HepG2 (cell line): ENCODE measurements around the gene STRIT1. TPM values are rescaled to one million over a fixed set of nuclear protein-coding genes. Genes with fewer than 3 reads are reported as not detected.

Experiments
- ATAC-seq: fragments of 200-7000 bp; cut with Tn5 transposase; 3 replicates; pipeline ENCODE4 v1.9.1; 2020; ENCODE audit warnings: mild to moderate bottlenecking, moderate library complexity
- BruUV-seq: library from RNA; stranded (reverse); fragments of 400-500 nt; replicated peaks from 2 replicates; lab custom pipeline; 2021; lab: Mats Ljungman, UMichigan
- CTCF ChIA-PET: fragments of 300-600 bp; formaldehyde crosslinking; extraction: SDS; loops from one replicate; lab custom pipeline; 2021; ENCODE audit warnings: low total read pairs, inconsistent platforms, low intra/inter-chr PET ratio; lab: Yijun Ruan, JAX
- POLR2A ChIA-PET: fragments of 350-600 bp; sonication (Branson Sonifier 250); formaldehyde crosslinking; loops from one replicate; lab custom pipeline; 2020; ENCODE audit warnings: antibody characterized with exemption, inconsistent platforms; lab: Yijun Ruan, JAX
- DNase-seq: peaks from one replicate; pipeline ENCODE4 v3.0.0-alpha.2; 2015; ENCODE audit warnings: low spot score
- FAIRE-seq: peaks from 3 replicates; lab custom pipeline; 2011; peaks lifted over from hg19 to GRCh38; lab: Jason Lieb, UNC
- H2AFZ ChIP-seq: one replicate; pipeline ENCODE4 v1.6.1; 2011; ENCODE audit warnings: low read length, inconsistent platforms
- H3K27ac ChIP-seq: fragments of 300-600 bp; 3 replicates; pipeline ENCODE4 v1.8.0; 2011; ENCODE audit warnings: mixed run types, mild to moderate bottlenecking, mixed read lengths, low read length, inconsistent platforms; ENCODE audit not compliant: insufficient read depth; ENCODE audit errors: extremely low read length
- H3K27me3 ChIP-seq, 2 experiments: fragments of 200-600 bp in 1 of 2; 2 replicates in 1 of 2; 3 replicates in 1 of 2; pipeline versions ENCODE4 v1.6.0 to v1.8.0; 2011; ENCODE audit warnings: low read length in 2 of 2, mild to moderate bottlenecking in 2 of 2, moderate library complexity in 2 of 2, inconsistent platforms in 1 of 2; ENCODE audit not compliant: insufficient read depth in 2 of 2, control insufficient read depth in 1 of 2
- H3K36me3 ChIP-seq, 2 experiments: fragments of 200-600 bp in 1 of 2; replicated peaks in 1 of 2; 2 replicates in 1 of 2; 3 replicates in 1 of 2; pipeline versions ENCODE4 v1.5.1 to v1.8.0; 2011; ENCODE audit warnings: low read length in 2 of 2, inconsistent platforms in 1 of 2; ENCODE audit not compliant: insufficient read depth in 2 of 2, control insufficient read depth in 1 of 2
- H3K4me1 ChIP-seq: 2 replicates; pipeline ENCODE4 v1.5.1; 2012; ENCODE audit warnings: low read length, inconsistent platforms; ENCODE audit not compliant: insufficient read depth
- H3K4me2 ChIP-seq: 2 replicates; pipeline ENCODE4 v1.6.0; 2011; ENCODE audit warnings: low read depth, low read length, inconsistent platforms
- H3K4me3 ChIP-seq, 3 experiments: fragments of 200-600 bp in 1 of 3; sonication (generic), shearing (Covaris generic) in 1 of 3; replicated peaks in 1 of 3; 2 replicates each; pipeline ENCODE4 v1.5.1; 2011 to 2016; ENCODE audit warnings: low read length in 3 of 3, inconsistent platforms in 2 of 3, low read depth in 2 of 3, mild to moderate bottlenecking in 2 of 3, control low read depth in 1 of 3, mixed read lengths in 1 of 3; ENCODE audit not compliant: insufficient read depth in 1 of 3
- H3K79me2 ChIP-seq: one replicate; pipeline ENCODE4 v1.6.1; 2011; ENCODE audit warnings: low read length, inconsistent platforms; ENCODE audit not compliant: insufficient read depth
- H3K9ac ChIP-seq: 2 replicates; pipeline ENCODE4 v1.6.0; 2011; ENCODE audit warnings: mild to moderate bottlenecking, low read depth, low read length, inconsistent platforms; ENCODE audit not compliant: insufficient read depth
- H3K9me3 ChIP-seq: 2 replicates; pipeline ENCODE4 v1.5.1; 2012; ENCODE audit warnings: mild to moderate bottlenecking, low read length
- H4K20me1 ChIP-seq: 2 replicates; pipeline ENCODE4 v1.6.0; 2011; ENCODE audit warnings: inconsistent platforms, mild to moderate bottlenecking, low read length, moderate library complexity; ENCODE audit not compliant: insufficient read depth
- ETV5 ChIP-seq: IDR thresholded peaks from 2 replicates; pipeline ENCODE4 v1.6.1; 2018; ENCODE audit warnings: missing biosample characterization, missing genetic modification reagents, inconsistent platforms, borderline replicate concordance
- NBN ChIP-seq: fragments of 450-650 bp; conservative IDR thresholded peaks from 2 replicates; pipeline ENCODE4 v1.6.1; 2017
- THAP9 ChIP-seq: sonication (generic); formaldehyde crosslinking; IDR thresholded peaks from 2 replicates; pipeline ENCODE4; 2020; ENCODE audit warnings: missing genetic modification reagents, mild to moderate bottlenecking, borderline replicate concordance
- ZFP36L1 ChIP-seq: sonication (generic); formaldehyde crosslinking; IDR thresholded peaks from 2 replicates; pipeline ENCODE4 v1.8.0; 2022; ENCODE audit warnings: mild to moderate bottlenecking, missing genetic modification reagents, moderate library complexity
- ZFY ChIP-seq: sonication (generic); formaldehyde crosslinking; IDR thresholded peaks from 2 replicates; pipeline ENCODE4 v1.4.0; 2020; ENCODE audit warnings: missing genetic modification reagents
- ZNF383 ChIP-seq: sonication (generic); formaldehyde crosslinking; IDR thresholded peaks from 2 replicates; pipeline ENCODE4 v1.4.0; 2020; ENCODE audit warnings: missing genetic modification reagents, mild to moderate bottlenecking, borderline replicate concordance
- ZNF407 ChIP-seq: sonication (generic); formaldehyde crosslinking; IDR thresholded peaks from one replicate; pipeline ENCODE4 v1.5.1; 2020; ENCODE audit warnings: mild to moderate bottlenecking, missing genetic modification reagents; ENCODE audit errors: not compliant biosample characterization
- ZNF530 ChIP-seq: sonication (generic); formaldehyde crosslinking; IDR thresholded peaks from 2 replicates; pipeline ENCODE4 v1.5.0; 2020; ENCODE audit warnings: low read depth, mild to moderate bottlenecking, missing genetic modification reagents
- ZNF704 ChIP-seq: sonication (generic); formaldehyde crosslinking; IDR thresholded peaks from 2 replicates; pipeline ENCODE4 v1.8.1; 2023; ENCODE audit warnings: mild to moderate bottlenecking, inconsistent platforms, moderate library complexity, missing genetic modification reagents, borderline replicate concordance
- ZNF776 ChIP-seq: sonication (generic); formaldehyde crosslinking; IDR thresholded peaks from 2 replicates; pipeline ENCODE4 v1.4.0; 2020; ENCODE audit warnings: mild to moderate bottlenecking, missing genetic modification reagents
- ZSCAN22 ChIP-seq: sonication (generic); formaldehyde crosslinking; IDR thresholded peaks from 2 replicates; pipeline ENCODE4 v1.4.0; 2020; ENCODE audit warnings: mild to moderate bottlenecking, missing genetic modification reagents
- WGBS: methylation state at CpG from one replicate; pipeline ENCODE4 v1.1.6; 2017; ENCODE audit warnings: low lambda C conversion rate; 5-methylcytosine and 5-hydroxymethylcytosine counted together
- in situ Hi-C: cut with HindIII; loops from 2 replicates; pipeline ENCODE4 v1.10.0; 2017; ENCODE audit warnings: low pct_unique_long_range_greater_than_20kb; ENCODE audit not compliant: extremely low pct_ligation_motif_present
- intact Hi-C: fragments of 100-400 bp; cut with micrococcal nuclease; formaldehyde crosslinking; loops from one replicate; pipeline ENCODE4 v1.10.0; 2022; ENCODE audit not compliant: unreplicated experiment
- polyA plus RNA-seq, 8 experiments: library from polyadenylated mRNA; depleted of rRNA in 3 of 8; stranded (reverse) in 7 of 8; unstranded in 1 of 8; fragments of >200 nt; fragmentation: Illumina TruSeq in 4 of 8; extraction: Trizol in 4 of 8; gene quantifications; 2 replicates each; pipeline versions ENCODE4 v1.2.1 to v1.2.3, GENCODE V29; 2011 to 2016; ENCODE audit warnings: low read depth in 4 of 8, missing spikeins in 1 of 8, mixed read lengths in 1 of 8; ENCODE audit not compliant: insufficient read depth in 1 of 8
- total RNA-seq, 5 experiments: library from RNA; depleted of rRNA; stranded (reverse); fragments of >200 nt; fragmentation: Illumina TruSeq; extraction: Trizol; gene quantifications; 2 replicates each; pipeline ENCODE4 v1.2.3, GENCODE V29; 2016; ENCODE audit warnings: low read depth in 1 of 5

Gene STRIT1
- total and polyA plus RNA-seq, 2 of the 13 experiments (the other 11 are each of a cell fraction or from before 2014, with no cell fraction given): not detected

GRCh38 chr3:155309581-155309980 lies 16.1 kb upstream of the STRIT1 start:
- TF ChIP-seq ZFP36L1 (CRISPR knock-in tag) (no peak), NBN (no peak), ZNF383 (CRISPR knock-in tag) (no peak), THAP9 (no peak), ZNF704 (no peak), ZNF530 (CRISPR knock-in tag) (no peak), ZNF407 (CRISPR knock-in tag) (no peak), ZNF776 (CRISPR knock-in tag) (no peak), ZSCAN22 (CRISPR knock-in tag) (no peak), ZFY (CRISPR knock-in tag) (no peak), ETV5 (CRISPR knock-in tag) (no peak)
- 81% methylated on average over 28 of the region's 28 CpGs for WGBS
- no peaks in the 10 kb centered on the region for H3K4me1 ChIP-seq
- H3K27me3 ChIP-seq: no peaks in the 10 kb centered on the region
- no peak overlapping the region for H3K4me2 ChIP-seq
- H3K36me3 ChIP-seq: no peaks in the 10 kb centered on the region
- H3K9me3 ChIP-seq: no peaks in the 10 kb centered on the region
- H3K27ac ChIP-seq: no peak overlapping the region
- DNase-seq (no peak), ATAC-seq (no peak), FAIRE-seq (no peak)
- no peak overlapping the region for H3K4me3 ChIP-seq
- intact Hi-C loops (no loop called here), in situ Hi-C loops (loop anchor here (25.0 kb wide), 1 partner anchor 547 kb away; no protein-coding TSS in a partner anchor)
- no peak overlapping the region for H3K9ac ChIP-seq
- BruUV-seq: no TSS peak
- H4K20me1 ChIP-seq: no peaks in the 10 kb centered on the region
- ChIA-PET POLR2A (no interaction called here), CTCF (no interaction called here)
- H3K79me2 ChIP-seq: no peaks in the 10 kb centered on the region
- no peak overlapping the region for H2AFZ ChIP-seq
